Right renal pelvis (tissue), 4 donors: ENCODE measurements around the gene PDGFA. TPM values are rescaled to one million over a fixed set of nuclear protein-coding genes. Genes with fewer than 3 reads are reported as not detected.

Source experiments
- DNase-seq, 4 donors: peaks; one replicate each; pipeline ENCODE4 v3.0.0-alpha.2; 2013; ENCODE audit warnings: low read depth in 4 of 4, low spot score in 3 of 4, missing footprints in 1 of 4
- polyA plus RNA-seq, 4 donors: library from polyadenylated mRNA; unstranded; fragments of 120-200 nt; gene quantifications; one replicate each; pipeline ENCODE4 v1.2.1, GENCODE V29; 2013; ENCODE audit not compliant: insufficient read length in 4 of 4

The PDGFA gene
- polyA plus RNA-seq, 4 donors: 43.2 to 58.4 (median 50.7) TPM

- no peak for DNase-seq
Observed at GRCh38 chr7:494259-494687, 25.4 kb downstream of the PDGFA start.

- no peak for DNase-seq
Observed at GRCh38 chr7:493661-494251, 25.9 kb downstream of the PDGFA start.

- DNase-seq: no peak
Observed at GRCh38 chr7:492714-493065, 27.0 kb downstream of the PDGFA start.

- DNase-seq: no peak
Observed at GRCh38 chr7:491958-492713, 27.5 kb downstream of the PDGFA start.

- no peak for DNase-seq
Observed at GRCh38 chr7:491292-491957, 28.2 kb downstream of the PDGFA start.

GRCh38 chr7:490461-491291, 29.0 kb downstream of the PDGFA start:
- DNase-seq: no peak

GRCh38 chr7:489876-490275, 29.8 kb downstream of the PDGFA start:
- no peak for DNase-seq

GRCh38 chr7:486216-486743, 33.4 kb downstream of the PDGFA start:
- no peak for DNase-seq

- DNase-seq: no peak
Observed at GRCh38 chr7:485188-486081, 34.2 kb downstream of the PDGFA start.

GRCh38 chr7:484356-485101, 35.1 kb downstream of the PDGFA start:
- no peak for DNase-seq

GRCh38 chr7:483656-484355, 35.8 kb downstream of the PDGFA start:
- DNase-seq: no peak

GRCh38 chr7:482521-483083, 37.0 kb downstream of the PDGFA start:
- no peak for DNase-seq

- no peak for DNase-seq
Observed at GRCh38 chr7:481219-481930, 38.3 kb downstream of the PDGFA start.

GRCh38 chr7:480531-481218, 39.0 kb downstream of the PDGFA start:
- DNase-seq: no peak

GRCh38 chr7:479948-480499, 39.6 kb downstream of the PDGFA start:
- DNase-seq: no peak

GRCh38 chr7:479115-479947, 40.3 kb downstream of the PDGFA start:
- no peak for DNase-seq
